CD4-positive, alpha-beta T cell treated with Interleukin-4 for 4 hours (primary cell): ENCODE data around the gene NRG2.

Experiments used
- DNase-seq: peaks from one replicate; pipeline ENCODE4 v3.0.0-alpha.2; 2020

NRG2 gene

DNA sequence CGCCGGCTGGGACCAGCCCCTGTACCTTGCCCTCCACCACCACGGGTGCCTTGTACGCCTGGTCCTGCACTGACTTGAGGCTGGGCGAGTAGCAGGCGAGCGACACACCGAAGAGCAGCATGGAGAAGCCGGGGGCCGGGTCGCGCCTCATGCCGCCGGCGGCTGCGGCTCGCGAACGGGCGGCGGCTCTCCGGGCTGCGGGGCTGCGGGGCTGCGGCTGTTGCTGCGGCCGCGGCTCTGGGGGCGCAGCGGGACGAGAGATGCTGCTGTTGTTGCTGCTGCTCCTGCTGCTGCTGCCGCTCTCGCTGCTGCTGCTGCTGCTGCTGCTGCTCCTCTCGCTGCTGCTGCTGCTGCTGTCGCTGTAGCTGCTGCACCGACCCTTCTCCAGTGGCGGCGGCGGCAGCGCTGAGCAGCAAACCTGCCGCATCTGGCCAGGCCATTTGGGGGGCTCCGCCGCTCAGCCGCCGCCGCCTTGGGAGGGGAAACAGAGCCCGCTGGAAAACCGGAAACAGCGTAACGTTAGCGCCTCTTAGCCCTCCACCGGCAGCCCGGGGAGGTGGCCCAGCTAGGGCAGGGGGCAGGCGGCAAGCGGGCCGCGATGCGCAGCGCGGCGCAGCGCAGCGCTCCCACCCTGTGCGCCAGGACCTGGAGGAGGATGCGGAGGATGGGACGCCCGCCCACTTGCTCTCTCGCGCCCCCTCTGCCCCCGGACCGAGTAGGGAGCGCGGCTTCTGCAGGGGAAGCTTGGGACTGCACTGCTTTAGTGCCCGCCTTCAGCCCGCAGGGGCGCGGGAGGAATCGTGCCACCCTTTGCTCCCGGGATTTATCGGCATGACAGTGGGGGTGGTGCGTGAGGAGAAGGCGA is at the start of gene NRG2:
Gene NRG2 (minus strand): TSS at position 657 of the 865 bp plus-strand sequence.
- peak; percentile 30 for DNase-seq

DNA sequence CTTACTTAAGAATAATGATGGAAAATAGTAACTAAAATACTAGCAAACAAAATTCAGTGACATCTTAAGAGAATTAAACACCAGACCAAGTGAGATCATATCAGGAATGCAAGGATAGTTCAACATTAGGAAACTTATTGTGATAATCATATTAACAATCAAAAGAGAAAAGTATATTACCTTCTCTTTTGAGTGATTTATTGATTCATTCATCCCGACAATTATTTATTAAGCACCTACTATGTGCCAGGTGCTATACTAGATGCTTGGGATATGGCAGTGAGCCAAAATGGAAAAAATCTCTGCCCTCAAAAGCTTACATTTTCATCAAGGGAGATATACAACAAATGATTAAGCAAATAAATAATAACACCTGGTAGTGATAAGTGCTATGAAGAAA is 47.2 kb upstream of the NRG2 start:
- DNase-seq, result no peak

DNA sequence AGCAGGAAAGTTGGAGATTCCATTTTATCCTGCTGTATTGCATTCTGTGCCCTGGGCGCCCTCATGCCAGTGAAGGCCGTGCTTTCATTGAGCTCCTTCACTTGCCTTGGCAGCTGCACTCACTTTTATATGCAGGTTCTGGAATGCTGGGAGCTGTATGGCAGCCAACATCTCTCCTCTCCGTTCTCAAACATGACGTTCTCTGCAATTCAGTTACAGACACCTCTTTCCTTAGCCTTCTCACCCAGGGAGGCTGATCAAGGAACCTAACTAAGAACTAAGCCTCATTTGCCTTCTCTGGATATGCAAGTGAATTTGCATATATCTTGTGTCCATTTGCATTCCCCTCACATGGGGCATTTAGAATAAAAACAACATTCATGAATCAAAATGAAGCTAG is 41.4 kb upstream of the NRG2 start:
- no peak for DNase-seq

- no peak for DNase-seq
Observed at GRCh38 chr5:140083650-140084049, 40.6 kb upstream of the NRG2 start.

GRCh38 chr5:140083120-140083519 is 40.0 kb upstream of the NRG2 start:
- DNase-seq, result no peak

DNA sequence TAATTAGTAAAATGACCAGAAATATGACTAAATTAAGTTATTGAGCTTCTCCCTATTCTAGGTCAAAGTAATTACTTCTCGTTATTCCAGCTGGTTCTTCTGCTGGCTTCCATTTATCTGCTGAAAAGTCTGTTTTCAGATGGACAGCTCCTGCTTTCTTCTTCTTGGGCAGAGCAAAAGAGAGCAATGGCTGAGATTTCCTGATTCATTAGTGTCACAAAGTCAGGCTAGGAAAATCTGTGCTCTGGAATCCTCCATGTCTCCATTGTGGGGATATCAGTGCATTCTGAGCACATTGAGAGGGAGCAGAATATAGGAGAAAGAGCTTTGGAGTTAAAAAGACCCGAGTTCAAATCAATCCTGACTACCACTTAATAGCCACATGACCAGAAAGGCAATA is 33.7 kb upstream of the NRG2 start:
- DNase-seq, result no peak

DNA sequence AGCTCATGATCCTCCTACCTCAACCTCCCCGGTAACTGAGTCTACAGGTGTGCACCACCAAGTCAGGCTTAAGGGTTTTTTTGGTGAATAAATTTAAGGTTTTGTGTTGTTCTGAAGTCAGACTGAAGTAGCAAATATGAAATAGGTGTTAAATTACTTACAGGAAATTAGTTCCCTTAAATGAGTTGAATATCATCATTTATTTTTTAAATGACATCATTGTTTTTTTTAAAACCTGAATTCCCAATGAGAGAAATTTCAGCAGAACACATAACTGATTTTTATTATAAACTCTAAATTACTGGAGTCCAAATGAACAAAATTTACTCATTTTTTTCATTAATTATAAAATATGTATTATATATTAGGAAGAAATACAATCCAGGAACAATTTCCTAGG is 33.0 kb upstream of the NRG2 start:
- no peak for DNase-seq

- DNase-seq, result no peak
Observed at GRCh38 chr5:140075371-140075770, 32.3 kb upstream of the NRG2 start.

- peak; percentile 41 for DNase-seq
Observed at GRCh38 chr5:140073296-140073695, 30.2 kb upstream of the NRG2 start.

GRCh38 chr5:140072812-140073211 is 29.7 kb upstream of the NRG2 start:
- DNase-seq, result no peak

GRCh38 chr5:140060816-140061215 is 17.7 kb upstream of the NRG2 start:
- DNase-seq, result no peak

DNA sequence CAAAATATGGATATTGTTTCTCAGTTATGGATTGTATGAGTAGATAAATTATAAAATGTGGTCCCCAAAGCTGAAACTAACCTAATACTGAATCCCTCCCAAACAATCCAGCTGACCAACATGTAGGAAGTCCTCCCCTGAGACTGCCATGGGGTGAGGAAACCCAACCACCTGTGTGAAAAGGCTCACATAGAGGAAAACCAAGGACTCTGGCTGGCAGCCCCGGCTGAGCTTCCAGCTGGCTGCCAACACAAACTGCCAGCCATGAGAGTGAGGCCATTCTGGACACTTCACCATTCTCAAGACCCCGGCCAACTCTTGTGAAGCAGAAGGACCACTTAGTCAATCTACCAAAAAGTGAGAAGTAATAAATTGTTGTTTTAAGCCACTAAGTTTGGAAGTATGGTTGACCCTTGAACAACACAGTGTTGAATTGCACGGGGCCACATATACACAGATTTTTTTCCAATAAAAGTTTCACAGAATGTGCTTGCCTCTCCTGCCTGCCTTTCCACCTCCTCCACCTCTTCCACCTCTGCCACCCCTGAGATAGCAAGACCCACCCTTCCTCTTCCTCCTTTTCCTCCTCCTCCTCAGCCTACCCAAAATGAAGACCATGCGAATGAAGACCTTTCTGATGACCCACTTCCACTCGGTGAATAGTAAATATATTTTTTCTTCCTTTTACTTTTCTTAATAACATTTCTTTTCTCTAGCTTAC is 15.3 kb upstream of the NRG2 start:
- DNase-seq, result no peak

GRCh38 chr5:140056880-140057279 is 13.8 kb upstream of the NRG2 start:
- no peak for DNase-seq

- no peak for DNase-seq
Observed at GRCh38 chr5:140055152-140055551, 12.1 kb upstream of the NRG2 start.

DNA sequence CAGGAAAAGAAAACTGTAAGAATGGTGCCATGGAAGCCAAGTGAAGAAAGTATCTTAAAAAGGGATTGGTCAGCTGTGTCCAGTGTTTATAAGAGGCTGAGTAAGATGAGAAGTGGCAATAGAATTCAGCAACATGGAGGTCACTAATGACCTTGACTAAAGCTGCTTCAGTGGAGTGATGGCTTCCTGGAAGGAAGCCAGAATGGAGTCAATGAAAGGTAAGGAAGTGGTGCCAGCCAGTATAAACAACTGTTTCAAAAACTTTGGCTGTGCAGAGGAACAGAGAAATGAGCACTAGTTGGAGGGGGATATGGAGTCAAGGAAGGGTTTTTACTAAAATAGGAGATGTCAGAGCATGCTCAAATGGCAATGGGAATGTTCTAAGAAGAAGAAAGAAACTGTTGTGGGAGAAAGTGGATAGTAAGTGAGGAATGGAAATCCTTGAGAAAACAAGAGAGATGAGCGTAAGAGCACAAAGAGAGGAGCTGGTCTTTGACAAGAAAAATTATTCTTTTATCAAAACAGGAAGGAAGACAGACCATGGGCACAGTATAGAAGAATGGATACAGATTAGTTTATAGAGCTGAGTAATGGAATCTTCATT is 11.1 kb upstream of the NRG2 start:
- DNase-seq, result no peak

- DNase-seq, result no peak
Observed at GRCh38 chr5:140051950-140052349, 8.9 kb upstream of the NRG2 start.

GRCh38 chr5:140049713-140050112 is 6.6 kb upstream of the NRG2 start:
- DNase-seq, result no peak

DNA sequence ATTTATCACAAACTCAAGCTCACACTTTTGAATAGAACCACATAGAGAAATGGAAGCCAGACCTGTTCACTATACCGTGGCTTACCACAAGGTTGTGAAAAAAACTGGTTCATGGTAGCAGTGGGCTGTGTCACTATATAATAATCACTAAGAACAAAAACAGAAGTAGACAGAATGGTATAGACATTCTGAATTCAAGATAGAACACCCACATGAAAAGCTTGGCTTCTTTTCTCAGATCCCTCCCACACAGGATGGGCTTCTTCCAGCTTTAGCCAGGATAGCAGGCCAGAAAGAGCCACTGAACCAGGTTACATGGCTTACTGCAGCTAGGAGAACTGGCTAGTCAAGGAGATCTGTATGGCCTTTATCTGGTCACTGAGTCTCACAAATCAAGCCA is 6.1 kb upstream of the NRG2 start:
- DNase-seq, result no peak

DNA sequence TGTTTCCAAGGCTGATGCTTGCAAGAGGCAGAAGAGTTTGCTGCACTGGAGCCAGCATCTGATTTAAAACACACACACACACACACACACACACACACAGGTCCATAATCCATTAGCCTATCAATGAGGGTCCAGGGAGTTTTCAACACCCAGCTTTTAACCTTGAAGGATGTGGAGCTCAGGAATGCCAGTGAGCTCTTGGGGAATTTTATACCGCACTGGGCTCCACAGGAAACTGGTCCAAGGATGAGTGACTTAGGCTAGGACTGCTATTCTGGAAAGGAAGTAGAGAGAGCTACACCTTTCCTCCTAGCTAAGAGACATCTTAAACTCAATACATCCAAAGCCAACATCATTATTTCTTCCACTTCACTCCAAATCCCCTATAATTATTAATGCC is 942 bp upstream of the NRG2 start:
- no peak for DNase-seq

DNA sequence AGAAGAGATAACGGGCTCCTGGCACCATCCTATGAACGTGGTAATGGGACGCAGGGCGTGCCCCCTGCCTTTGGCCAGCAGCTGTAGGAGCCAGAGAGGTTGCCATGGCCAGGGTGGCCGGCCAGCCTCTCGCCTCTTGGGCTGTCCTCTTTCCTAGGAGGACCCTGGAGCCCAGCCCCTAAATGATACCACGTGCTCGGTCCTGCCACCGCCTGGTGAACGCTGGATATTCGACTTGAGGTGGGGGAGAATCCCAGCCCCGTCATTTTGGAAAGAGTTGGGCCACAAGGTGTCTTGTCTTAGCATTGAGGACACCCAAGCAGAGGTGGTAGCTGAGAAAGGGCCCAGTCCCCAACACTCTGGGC is 391 bp upstream of the NRG2 start:
- DNase-seq, result no peak

- DNase-seq, result no peak
Observed at GRCh38 chr5:140042393-140042642, 781 bp downstream of the NRG2 start.

DNA sequence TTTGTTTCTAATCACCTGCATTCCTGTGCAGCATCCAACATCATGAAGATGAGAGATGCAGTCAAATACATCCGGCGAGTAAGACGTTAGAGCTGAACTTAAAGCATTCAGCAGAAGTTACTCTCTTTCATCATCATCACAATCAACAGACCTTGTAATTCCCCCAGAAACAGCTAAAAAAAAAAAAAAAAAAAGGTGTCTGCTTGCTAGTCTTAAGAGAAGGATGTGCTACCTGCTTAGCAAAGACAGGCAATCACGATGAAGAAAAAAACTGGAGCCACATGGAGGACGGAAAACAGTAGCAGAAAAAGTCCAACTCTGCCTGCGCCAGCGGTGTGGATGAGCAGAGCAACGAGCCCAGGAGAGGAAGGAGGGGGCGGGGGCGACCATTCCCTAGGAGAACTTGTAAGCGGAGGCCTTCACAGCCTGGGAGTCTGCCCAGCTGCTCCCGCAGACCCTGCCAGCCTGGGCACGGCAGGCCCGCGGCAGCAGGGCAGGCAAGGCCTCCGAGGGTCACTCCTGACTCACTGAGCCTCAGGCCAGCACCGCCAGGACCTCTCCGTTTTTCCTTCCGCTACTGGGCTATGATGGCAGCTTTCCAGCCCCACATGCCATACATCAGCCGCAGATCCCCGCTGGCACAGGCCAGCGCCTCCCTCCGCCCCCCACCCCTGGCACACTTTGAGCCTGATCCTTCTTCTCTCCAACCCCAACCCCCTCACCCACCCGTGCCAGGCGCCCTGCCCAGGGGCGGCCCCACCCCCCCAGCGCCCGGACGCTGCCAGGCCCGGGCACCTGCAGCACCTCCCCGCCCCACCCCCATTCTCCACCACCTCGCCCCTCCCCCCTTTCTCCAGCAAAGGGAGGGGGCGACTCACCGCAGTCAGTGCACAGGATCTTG is 1.4 kb downstream of the NRG2 start:
- no peak for DNase-seq

GRCh38 chr5:140041099-140041491 is 2.0 kb downstream of the NRG2 start:
- no peak for DNase-seq
